GM12801 (cell line): ENCODE measurements around the gene LAMA3.

Experiments
- TF ChIP-seq, protein P1 (sequence below): IDR thresholded peaks from one replicate; pipeline ENCODE4 v1.5.1; 2011; ENCODE audit warnings: control low read depth; ENCODE audit not compliant: insufficient read length; ENCODE audit errors: extremely low read depth

LAMA3 gene

DNA sequence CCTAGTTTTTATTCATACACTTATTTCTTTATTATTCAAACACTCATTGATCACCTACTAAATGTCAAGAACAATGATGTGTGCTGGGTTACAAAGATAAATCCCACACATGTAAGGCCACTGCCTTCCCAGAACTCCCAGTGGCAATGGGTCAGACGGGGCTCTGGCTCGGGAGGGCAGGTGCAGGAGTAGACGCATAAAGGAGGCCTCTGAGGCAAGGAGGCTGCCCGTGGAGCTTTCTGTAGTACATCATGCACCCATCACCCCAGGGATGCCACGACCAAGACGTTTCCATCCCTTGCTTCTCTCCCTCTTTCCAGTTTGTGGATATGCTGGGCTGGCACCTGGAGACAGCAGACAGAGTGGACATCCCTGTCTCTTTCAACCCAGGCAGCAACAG, 172.1 kb downstream of the LAMA3 start:
- TF ChIP-seq, protein P1, sequence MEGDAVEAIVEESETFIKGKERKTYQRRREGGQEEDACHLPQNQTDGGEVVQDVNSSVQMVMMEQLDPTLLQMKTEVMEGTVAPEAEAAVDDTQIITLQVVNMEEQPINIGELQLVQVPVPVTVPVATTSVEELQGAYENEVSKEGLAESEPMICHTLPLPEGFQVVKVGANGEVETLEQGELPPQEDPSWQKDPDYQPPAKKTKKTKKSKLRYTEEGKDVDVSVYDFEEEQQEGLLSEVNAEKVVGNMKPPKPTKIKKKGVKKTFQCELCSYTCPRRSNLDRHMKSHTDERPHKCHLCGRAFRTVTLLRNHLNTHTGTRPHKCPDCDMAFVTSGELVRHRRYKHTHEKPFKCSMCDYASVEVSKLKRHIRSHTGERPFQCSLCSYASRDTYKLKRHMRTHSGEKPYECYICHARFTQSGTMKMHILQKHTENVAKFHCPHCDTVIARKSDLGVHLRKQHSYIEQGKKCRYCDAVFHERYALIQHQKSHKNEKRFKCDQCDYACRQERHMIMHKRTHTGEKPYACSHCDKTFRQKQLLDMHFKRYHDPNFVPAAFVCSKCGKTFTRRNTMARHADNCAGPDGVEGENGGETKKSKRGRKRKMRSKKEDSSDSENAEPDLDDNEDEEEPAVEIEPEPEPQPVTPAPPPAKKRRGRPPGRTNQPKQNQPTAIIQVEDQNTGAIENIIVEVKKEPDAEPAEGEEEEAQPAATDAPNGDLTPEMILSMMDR, result no peak

DNA sequence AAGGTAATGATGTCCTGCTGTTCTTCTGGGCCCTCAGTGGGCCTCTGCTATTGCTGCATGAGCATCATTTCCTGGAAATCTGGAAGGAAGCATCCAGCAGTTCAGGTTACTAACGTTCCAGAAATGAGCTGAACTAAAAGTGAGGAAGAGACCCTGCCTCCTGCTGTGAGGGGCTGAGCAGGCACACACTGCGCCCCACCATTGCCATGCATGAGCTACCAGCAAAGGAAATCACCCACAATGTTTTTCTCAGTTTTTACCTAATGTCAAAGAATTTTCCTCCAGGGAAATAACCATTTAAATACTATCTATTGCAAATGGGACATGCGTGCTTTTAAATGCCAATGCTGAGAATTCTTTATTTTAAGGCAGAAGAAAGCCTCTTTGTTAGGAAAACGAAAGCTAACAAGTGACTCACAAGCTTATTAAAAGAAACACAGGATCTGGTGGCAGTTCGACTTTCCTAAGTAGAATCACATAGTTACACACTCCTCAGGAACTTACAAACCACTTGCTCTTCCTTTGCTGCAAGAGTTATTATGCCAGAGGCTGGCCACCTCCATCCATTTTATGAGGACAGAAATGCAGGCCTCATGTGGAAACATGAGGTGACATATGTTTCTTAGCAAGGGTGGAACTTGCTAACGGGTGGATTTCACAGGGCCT, 172.7 kb downstream of the LAMA3 start:
- TF ChIP-seq, protein P1, result no peak

DNA sequence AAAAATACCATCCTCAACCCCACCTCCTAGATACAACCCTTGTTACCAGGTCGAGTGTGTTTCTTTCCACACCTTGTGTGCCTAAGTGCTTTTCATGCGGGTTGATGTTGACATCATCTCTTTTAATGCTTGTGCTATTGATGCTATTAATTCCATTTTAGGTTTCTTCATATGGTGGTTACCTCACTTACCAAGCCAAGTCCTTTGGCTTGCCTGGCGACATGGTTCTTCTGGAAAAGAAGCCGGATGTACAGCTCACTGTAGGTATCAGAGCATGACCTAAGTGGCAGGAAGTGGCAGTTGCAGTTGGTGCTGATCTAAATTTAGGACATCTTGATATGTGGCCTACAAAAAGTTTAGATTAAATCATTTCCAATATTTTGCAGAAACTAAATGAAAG, 175.4 kb downstream of the LAMA3 start:
- TF ChIP-seq, protein P1, result no peak

DNA sequence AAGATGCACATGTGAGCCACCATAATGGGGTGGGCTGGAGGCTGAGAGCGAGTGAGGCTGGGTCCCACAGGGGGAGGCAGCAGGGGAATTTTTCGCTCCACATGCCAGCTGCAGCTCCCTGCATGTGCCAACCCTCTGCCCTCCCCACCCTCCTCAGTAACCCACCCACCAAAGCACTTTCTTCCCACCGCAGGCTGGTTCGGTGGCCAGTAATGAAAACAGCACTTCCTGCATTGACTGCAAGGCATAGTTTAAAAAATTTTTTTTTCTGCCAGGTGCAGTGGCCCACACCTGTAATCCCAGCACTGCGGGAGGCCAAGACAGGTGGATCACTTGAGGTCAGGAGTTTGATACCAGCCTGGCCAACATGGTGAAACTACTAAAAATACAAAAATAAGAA, 177.8 kb downstream of the LAMA3 start:
- TF ChIP-seq, protein P1, result no peak

DNA sequence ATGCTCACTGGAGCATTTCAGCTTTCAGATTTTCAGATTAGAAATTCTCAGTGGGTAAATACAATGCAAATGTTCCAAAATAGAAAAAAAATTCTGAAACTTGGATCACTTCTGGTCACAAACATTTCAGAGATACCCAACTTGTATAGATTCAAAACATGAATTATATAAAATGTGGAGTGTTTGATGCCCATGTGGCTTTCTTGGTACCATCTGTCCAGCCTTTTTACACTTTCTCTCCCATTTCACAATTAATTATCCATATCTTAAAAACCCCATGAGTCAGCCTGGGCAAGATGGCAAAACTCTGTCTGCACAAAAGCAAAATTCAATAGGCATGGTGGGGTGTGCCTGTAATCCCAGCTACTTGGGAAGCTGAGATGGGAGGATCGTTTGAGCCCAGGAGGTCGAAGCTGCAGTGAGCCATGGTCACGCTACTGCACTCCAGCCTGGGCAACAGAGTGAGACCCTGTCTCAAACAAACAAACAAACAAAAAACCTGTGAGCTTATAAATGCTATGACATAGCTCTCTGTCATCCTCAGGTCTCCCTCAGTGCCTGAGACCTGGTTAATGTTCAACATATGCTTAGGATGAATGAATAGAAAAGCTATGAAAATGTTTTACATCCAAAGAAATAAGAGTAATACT, 179.0 kb downstream of the LAMA3 start:
- TF ChIP-seq, protein P1, result no peak

DNA sequence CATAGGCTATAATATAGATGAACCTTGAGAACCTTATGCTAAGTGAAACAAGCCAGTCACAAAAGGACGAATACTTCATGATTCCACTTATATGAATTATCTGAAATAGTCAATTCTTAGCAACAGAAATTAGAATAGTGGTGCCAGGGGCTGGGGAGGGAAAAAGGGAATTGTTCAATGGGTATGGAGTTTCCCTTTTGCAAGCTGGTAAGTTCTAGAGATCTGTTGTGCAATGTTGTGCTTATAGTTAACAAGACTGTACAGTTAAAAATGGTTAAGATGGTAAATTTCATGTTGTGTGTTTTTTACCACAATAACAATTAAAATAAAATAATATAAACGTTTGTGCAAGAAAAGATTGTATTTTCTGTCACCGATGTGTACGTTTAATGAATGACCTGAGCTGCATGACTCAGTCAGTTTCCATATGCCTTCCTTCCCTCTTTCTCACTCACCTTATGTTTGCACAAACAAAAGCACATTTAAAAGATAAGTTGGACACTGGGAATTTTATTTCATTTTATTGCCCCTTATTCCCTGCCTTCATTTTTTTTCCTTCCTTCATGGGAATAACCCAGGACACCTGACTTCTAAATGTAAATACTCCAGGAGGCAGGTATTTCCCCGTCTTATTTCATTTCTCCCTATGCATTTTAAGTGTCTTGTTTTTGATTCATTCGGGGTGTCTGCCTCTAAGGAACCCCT, 181.6 kb downstream of the LAMA3 start:
- TF ChIP-seq, protein P1, result no peak

DNA sequence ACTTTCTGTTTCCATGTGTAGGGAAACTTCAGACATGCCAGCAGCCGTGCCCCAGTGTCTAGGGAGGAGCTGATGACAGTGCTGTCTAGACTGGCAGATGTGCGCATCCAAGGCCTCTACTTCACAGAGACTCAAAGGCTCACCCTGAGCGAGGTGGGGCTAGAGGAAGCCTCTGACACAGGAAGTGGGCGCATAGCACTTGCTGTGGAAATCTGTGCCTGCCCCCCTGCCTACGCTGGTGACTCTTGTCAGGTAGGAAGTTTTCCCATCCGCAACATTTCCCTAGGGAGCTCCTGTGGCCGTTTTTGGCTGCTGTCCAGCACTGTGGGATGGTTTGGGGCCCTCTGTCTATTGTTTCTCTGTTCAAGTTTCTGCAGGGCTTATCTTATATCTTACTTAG, 182.2 kb downstream of the LAMA3 start:
- TF ChIP-seq, protein P1, result no peak
